DOHH2 (cell line): ENCODE results near the gene GPN1.

Experiments used
- EZH2phosphoT487 ChIP-seq: fragments of 200-600 bp; sonication (generic); IDR thresholded peaks from 2 replicates; pipeline ENCODE4 v1.6.1; 2017; ENCODE audit warnings: borderline replicate concordance, mild to moderate bottlenecking, antibody characterized with exemption, low read length, moderate library complexity, mixed read lengths
- TF ChIP-seq, protein P1 (sequence below): fragments of 200-600 bp; sonication (generic); IDR thresholded peaks from one replicate; pipeline ENCODE4 v1.5.1; 2014; ENCODE audit warnings: antibody characterized with exemption, mild to moderate bottlenecking, low read depth, low read length; ENCODE audit not compliant: poor library complexity, severe bottlenecking

DNA sequence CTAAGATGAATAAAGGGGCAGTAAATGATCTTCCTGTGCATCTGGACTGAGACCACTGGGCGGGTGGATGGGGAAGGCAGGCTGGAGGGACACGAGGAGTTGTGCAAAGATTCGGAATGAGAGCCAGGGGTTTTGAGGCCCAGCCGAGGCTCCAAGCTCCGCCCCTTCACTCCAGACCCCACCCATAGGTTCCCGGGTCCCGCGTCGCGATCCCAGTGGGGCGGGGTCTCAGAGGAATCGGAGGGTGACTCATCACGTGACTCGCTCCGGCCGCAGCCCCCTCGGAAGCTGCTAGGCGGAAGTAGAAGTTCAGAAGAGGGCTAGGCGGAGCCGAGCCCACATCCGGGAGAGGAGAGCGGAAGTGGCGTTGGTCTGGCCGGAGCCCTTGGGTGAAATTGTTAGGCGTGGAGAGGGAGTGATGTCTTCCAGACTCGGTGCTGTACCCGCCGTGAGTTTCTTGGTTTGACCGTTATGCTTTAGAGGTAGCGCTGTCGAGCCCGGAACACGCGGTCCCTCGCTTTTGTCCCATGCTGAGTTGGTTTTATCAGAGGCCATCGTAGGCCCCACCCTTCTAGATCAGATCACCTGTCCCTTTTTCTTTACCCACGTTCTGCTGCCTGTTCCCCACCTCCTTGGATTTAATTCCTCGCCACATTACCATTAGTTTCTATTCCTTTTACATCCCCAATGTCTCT is 46.0 kb upstream of the GPN1 start, which contains the start of gene ZNF512:
- TF ChIP-seq, protein P1, sequence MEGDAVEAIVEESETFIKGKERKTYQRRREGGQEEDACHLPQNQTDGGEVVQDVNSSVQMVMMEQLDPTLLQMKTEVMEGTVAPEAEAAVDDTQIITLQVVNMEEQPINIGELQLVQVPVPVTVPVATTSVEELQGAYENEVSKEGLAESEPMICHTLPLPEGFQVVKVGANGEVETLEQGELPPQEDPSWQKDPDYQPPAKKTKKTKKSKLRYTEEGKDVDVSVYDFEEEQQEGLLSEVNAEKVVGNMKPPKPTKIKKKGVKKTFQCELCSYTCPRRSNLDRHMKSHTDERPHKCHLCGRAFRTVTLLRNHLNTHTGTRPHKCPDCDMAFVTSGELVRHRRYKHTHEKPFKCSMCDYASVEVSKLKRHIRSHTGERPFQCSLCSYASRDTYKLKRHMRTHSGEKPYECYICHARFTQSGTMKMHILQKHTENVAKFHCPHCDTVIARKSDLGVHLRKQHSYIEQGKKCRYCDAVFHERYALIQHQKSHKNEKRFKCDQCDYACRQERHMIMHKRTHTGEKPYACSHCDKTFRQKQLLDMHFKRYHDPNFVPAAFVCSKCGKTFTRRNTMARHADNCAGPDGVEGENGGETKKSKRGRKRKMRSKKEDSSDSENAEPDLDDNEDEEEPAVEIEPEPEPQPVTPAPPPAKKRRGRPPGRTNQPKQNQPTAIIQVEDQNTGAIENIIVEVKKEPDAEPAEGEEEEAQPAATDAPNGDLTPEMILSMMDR = no peak
- TF ChIP-seq EZH2phosphoT487 = no peak
